ENCODE data around the gene C16orf82. TPM values are rescaled to one million over a fixed set of nuclear protein-coding genes. Genes with fewer than 3 reads are reported as not detected.
A peak's percentile ranks its signal among the peaks of the same experiment; 100 is the strongest.

C16orf82 gene
- total RNA-seq, 4 donors from 2014 or later: not detected

GRCh38 chr16:27110524-27110896, 43.8 kb downstream of the C16orf82 start:
- Histone ChIP-seq H3K27me3 (peaks cover 4% of the 10 kb centered on the region), H3K27ac (peak overlapping the region in 2 of 4 donors; percentile 11 to 35), H3K4me1 (peaks cover 0 to 16% (median 0%) of the 10 kb centered on the region in 3 donors), H3K36me3 (no peaks in the 10 kb centered on the region), H3K9me3 (no peaks in the 10 kb centered on the region), H3K4me3 (peak overlapping the region in 1 of 2 donors; percentile 46)
- ATAC-seq: no peak
- 70% methylated on average over 2 of the region's 7 CpGs; no CpG with 5 or more reads in 1 of the 2 donors for WGBS, 2 donors (ENCODE audit: low coverage in 1 of 2)
- TF ChIP-seq, protein P1, sequence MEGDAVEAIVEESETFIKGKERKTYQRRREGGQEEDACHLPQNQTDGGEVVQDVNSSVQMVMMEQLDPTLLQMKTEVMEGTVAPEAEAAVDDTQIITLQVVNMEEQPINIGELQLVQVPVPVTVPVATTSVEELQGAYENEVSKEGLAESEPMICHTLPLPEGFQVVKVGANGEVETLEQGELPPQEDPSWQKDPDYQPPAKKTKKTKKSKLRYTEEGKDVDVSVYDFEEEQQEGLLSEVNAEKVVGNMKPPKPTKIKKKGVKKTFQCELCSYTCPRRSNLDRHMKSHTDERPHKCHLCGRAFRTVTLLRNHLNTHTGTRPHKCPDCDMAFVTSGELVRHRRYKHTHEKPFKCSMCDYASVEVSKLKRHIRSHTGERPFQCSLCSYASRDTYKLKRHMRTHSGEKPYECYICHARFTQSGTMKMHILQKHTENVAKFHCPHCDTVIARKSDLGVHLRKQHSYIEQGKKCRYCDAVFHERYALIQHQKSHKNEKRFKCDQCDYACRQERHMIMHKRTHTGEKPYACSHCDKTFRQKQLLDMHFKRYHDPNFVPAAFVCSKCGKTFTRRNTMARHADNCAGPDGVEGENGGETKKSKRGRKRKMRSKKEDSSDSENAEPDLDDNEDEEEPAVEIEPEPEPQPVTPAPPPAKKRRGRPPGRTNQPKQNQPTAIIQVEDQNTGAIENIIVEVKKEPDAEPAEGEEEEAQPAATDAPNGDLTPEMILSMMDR (IDR thresholded peaks at IDR 0.05): no peak
- TF ChIP-seq POLR2AphosphoS5 (IDR thresholded peaks at IDR 0.05) (no peak), POLR2A (IDR thresholded peaks at IDR 0.05) (no peak), EP300 (IDR thresholded peaks at IDR 0.05) (no peak)

GRCh38 chr16:27111486-27111885, 44.8 kb downstream of the C16orf82 start:
- 64% methylated on average over 5 of the region's 7 CpGs; no CpG with 5 or more reads in 1 of the 2 donors for WGBS, 2 donors (ENCODE audit: low coverage in 1 of 2)
- no peak overlapping the region for H3K4me3 ChIP-seq

DNA sequence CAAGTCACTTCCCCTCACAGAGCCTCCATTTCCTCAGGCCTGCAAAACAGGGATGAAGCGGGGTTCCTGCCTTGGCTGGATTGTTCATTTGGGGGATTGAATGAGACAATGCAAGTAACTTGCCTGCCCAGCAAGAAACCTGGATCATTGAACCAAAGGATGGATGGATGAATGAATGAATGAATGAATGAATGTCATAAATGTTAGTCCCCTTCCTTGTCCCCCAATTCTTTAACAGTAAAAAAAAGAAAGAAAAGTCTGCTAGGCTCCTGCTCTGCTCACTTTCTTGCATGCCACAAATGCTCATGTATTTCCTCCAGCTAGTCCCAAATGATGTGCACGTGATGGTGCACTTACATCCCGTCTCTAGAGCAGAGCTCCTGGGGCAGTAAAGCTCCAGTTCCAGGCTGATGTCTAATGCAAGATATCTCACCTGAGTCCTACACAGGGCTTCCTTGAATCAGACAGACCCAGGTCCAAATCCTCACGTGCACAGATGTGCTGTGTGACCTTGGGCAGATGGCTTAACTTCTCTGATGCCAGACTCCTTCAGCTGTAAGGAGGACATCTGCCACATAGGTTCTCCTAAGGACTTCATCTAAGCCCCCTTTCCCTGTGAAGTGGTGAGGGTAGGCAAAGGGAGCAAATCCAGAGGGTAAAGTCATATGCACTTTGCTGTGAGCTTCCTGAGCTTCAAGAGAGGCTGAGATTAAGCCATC, 45.5 kb downstream of the C16orf82 start:
- TF ChIP-seq EP300 (IDR thresholded peaks at IDR 0.05): no peak
- TF ChIP-seq, protein P1 (IDR thresholded peaks at IDR 0.05): no peak
- no peak for TF ChIP-seq POLR2AphosphoS5 (IDR thresholded peaks at IDR 0.05)
- TF ChIP-seq POLR2A (IDR thresholded peaks at IDR 0.05): no peak
- peaks cover 0 to 16% (median 0%) of the 10 kb centered on the region in 3 donors for H3K4me1 ChIP-seq
- H3K27me3 ChIP-seq: peaks cover 4% of the 10 kb centered on the region
- H3K4me3 ChIP-seq: no peak overlapping the region
- H3K9me3 ChIP-seq: no peaks in the 10 kb centered on the region
- no peak overlapping the region for H3K27ac ChIP-seq
- no peaks in the 10 kb centered on the region for H3K36me3 ChIP-seq
- WGBS, 2 donors (ENCODE audit: low coverage in 1 of 2): 47 to 70% methylated on average over 3 of the region's 4 CpGs
- ATAC-seq: no peak

More at GRCh38 chr16:27111486-27111885, 44.8 kb downstream of the C16orf82 start:
- H3K27me3 ChIP-seq: peaks cover 4% of the 10 kb centered on the region
- no peaks in the 10 kb centered on the region for H3K36me3 ChIP-seq
- peaks cover 0 to 16% (median 0%) of the 10 kb centered on the region in 3 donors for H3K4me1 ChIP-seq
- H3K9me3 ChIP-seq: no peaks in the 10 kb centered on the region
- H3K27ac ChIP-seq: no peak overlapping the region
- no peak for ATAC-seq
- TF ChIP-seq POLR2AphosphoS5 (IDR thresholded peaks at IDR 0.05) (no peak), POLR2A (IDR thresholded peaks at IDR 0.05) (no peak), EP300 (IDR thresholded peaks at IDR 0.05) (no peak)
- TF ChIP-seq, protein P1 (IDR thresholded peaks at IDR 0.05): no peak

GRCh38 chr16:27113341-27113841, 46.7 kb downstream of the C16orf82 start:
- Histone ChIP-seq H3K36me3 (no peaks in the 10 kb centered on the region), H3K4me1 (peaks cover 0 to 16% (median 0%) of the 10 kb centered on the region in 3 donors), H3K4me3 (no peak overlapping the region), H3K27ac (no peak overlapping the region), H3K27me3 (peaks cover 4% of the 10 kb centered on the region), H3K9me3 (no peaks in the 10 kb centered on the region)
- no peak for ATAC-seq
- WGBS, 2 donors (ENCODE audit: low coverage in 1 of 2): 22 to 38% methylated on average over 5 to 6 of the region's 8 CpGs
- TF ChIP-seq POLR2AphosphoS5 (IDR thresholded peaks at IDR 0.05) (no peak), POLR2A (IDR thresholded peaks at IDR 0.05) (no peak), EP300 (IDR thresholded peaks at IDR 0.05) (no peak)
- TF ChIP-seq, protein P1 (IDR thresholded peaks at IDR 0.05): no peak

- no peak for ATAC-seq
- no peak overlapping the region for H3K4me3 ChIP-seq
- H3K4me1 ChIP-seq: peaks cover 0 to 15% (median 0%) of the 10 kb centered on the region in 3 donors
- H3K9me3 ChIP-seq: no peaks in the 10 kb centered on the region
- H3K27ac ChIP-seq: no peak overlapping the region
- 34 to 69% methylated on average over 2 of the region's 2 CpGs for WGBS, 2 donors (ENCODE audit: low coverage in 1 of 2)
- no peak for TF ChIP-seq POLR2AphosphoS5 (IDR thresholded peaks at IDR 0.05)
- TF ChIP-seq POLR2A (IDR thresholded peaks at IDR 0.05): no peak
- TF ChIP-seq EP300 (IDR thresholded peaks at IDR 0.05): no peak
- TF ChIP-seq, protein P1 (IDR thresholded peaks at IDR 0.05): no peak
- no peaks in the 10 kb centered on the region for H3K36me3 ChIP-seq
- peaks cover 4% of the 10 kb centered on the region for H3K27me3 ChIP-seq
These were observed 47.3 kb downstream of the C16orf82 start for GRCh38 chr16:27114006-27114405.

Data from gastroesophageal sphincter (tissue), 4 donors.